K562 (cell line): ENCODE results near the gene IFT22. TPM values are rescaled to one million over a fixed set of nuclear protein-coding genes. Genes with fewer than 3 reads are reported as not detected.

Source experiments
- CBFA2T2 ChIP-seq: fragments of 450-650 bp; conservative IDR thresholded peaks from 2 replicates; pipeline ENCODE4 v1.6.1; 2017; ENCODE audit warnings: mild to moderate bottlenecking
- CBX1 ChIP-seq: sonication (generic); IDR thresholded peaks from 2 replicates; pipeline ENCODE4 v1.6.1; 2016; ENCODE audit warnings: antibody characterized with exemption, low read depth, mild to moderate bottlenecking
- CBX3 ChIP-seq, 2 experiments: IDR thresholded peaks; 1 replicate in 1 of 2; 2 replicates in 1 of 2; pipeline ENCODE4 v1.6.1; 2012; ENCODE audit warnings: inconsistent platforms in 2 of 2, low read length in 2 of 2, borderline replicate concordance in 1 of 2, control low read depth in 1 of 2
- CCNT2 ChIP-seq: IDR thresholded peaks from 2 replicates; pipeline ENCODE4 v1.6.1; 2011; ENCODE audit warnings: borderline replicate concordance, low read depth, mild to moderate bottlenecking, moderate library complexity, mixed read lengths, low read length; ENCODE audit not compliant: insufficient read length; ENCODE audit errors: extremely low read depth
- CLOCK ChIP-seq: fragments of 250-450 bp; sonication (Bioruptor Pico); IDR thresholded peaks from 2 replicates; pipeline ENCODE4 v1.4.0; 2020; ENCODE audit warnings: mild to moderate bottlenecking, moderate library complexity, borderline replicate concordance
- CREB1 ChIP-seq, 2 experiments: sonication (generic) in 1 of 2; formaldehyde crosslinking in 1 of 2; IDR thresholded peaks; 2 replicates each; pipeline versions ENCODE4 v1.6.1 to v1.8.0; 2012 to 2022; ENCODE audit warnings: inconsistent platforms in 1 of 2, mild to moderate bottlenecking in 1 of 2, missing genetic modification reagents in 1 of 2, moderate library complexity in 1 of 2
- CREM ChIP-seq: IDR thresholded peaks from 2 replicates; pipeline ENCODE4 v1.6.1; 2014; ENCODE audit warnings: antibody characterized with exemption, low read depth
- GABPB1 ChIP-seq: sonication (generic); formaldehyde crosslinking; IDR thresholded peaks from 2 replicates; pipeline ENCODE4 v1.8.0; 2022; ENCODE audit warnings: mild to moderate bottlenecking, missing genetic modification reagents
- HDAC1 ChIP-seq, 2 experiments: fragments of 450-650 bp; IDR thresholded peaks; 2 replicates each; pipeline ENCODE4 v1.6.1; 2016 to 2017; ENCODE audit warnings: inconsistent platforms in 1 of 2, mild to moderate bottlenecking in 1 of 2, moderate library complexity in 1 of 2
- HOMEZ ChIP-seq: fragments of 250-450 bp; sonication (Bioruptor Pico); IDR thresholded peaks from 2 replicates; pipeline ENCODE4 v1.4.0; 2020; ENCODE audit warnings: mild to moderate bottlenecking, moderate library complexity
- PHB ChIP-seq: fragments of 250-450 bp; sonication (Bioruptor Pico); IDR thresholded peaks from 2 replicates; pipeline ENCODE4 v1.5.0; 2021
- PREB ChIP-seq: sonication (generic); formaldehyde crosslinking; IDR thresholded peaks from 2 replicates; pipeline ENCODE4 v1.8.1; 2023; ENCODE audit warnings: mild to moderate bottlenecking, missing genetic modification reagents
- SAP30 ChIP-seq: fragments of 200-600 bp; sonication (generic); IDR thresholded peaks from 2 replicates; pipeline ENCODE4 v1.6.1; 2012; ENCODE audit warnings: borderline replicate concordance, low read depth, mild to moderate bottlenecking, moderate library complexity, low read length, control low read depth, inconsistent platforms; ENCODE audit not compliant: insufficient read depth, poor library complexity, severe bottlenecking
- TGIF2 ChIP-seq: sonication (generic); formaldehyde crosslinking; IDR thresholded peaks from 2 replicates; pipeline ENCODE4 v1.8.1; 2022; ENCODE audit warnings: mild to moderate bottlenecking, missing genetic modification reagents, moderate library complexity
- WHSC1 ChIP-seq: IDR thresholded peaks from one replicate; pipeline ENCODE4 v1.6.1; 2012; ENCODE audit warnings: low read length, control low read depth, inconsistent platforms
- ZBTB2 ChIP-seq: fragments of 450-650 bp; IDR thresholded peaks from 2 replicates; pipeline ENCODE4 v1.6.1; 2016; ENCODE audit warnings: antibody characterized with exemption
- ZNF282 ChIP-seq: sonication (generic); formaldehyde crosslinking; IDR thresholded peaks from 2 replicates; pipeline ENCODE4 v1.8.1; 2023; ENCODE audit warnings: missing genetic modification reagents
- ZNF511 ChIP-seq: sonication (generic); formaldehyde crosslinking; IDR thresholded peaks from 2 replicates; pipeline ENCODE4 v1.8.0; 2022; ENCODE audit warnings: mild to moderate bottlenecking, missing genetic modification reagents
- polyA plus RNA-seq, 8 experiments: library from polyadenylated mRNA; depleted of rRNA in 4 of 8; stranded (reverse) in 5 of 8; unstranded in 3 of 8; fragments of >200 nt; fragmentation: Nextera tagmentation in 2 of 8; fragmentation: Illumina TruSeq in 1 of 8; extraction: Ambion mirVana in 2 of 8; extraction: Trizol in 1 of 8; gene quantifications; 2 replicates each; pipeline versions ENCODE4 v1.2.1 to v1.2.3, GENCODE V29; 2011 to 2014; ENCODE audit warnings: inconsistent platforms in 1 of 8, missing spikeins in 1 of 8
- total RNA-seq, 7 experiments: library from RNA; depleted of rRNA in 6 of 7; stranded (reverse); fragments of >200 nt in 6 of 7; fragmentation: Illumina TruSeq in 2 of 7; extraction: Trizol in 2 of 7; gene quantifications; 2 replicates each; pipeline versions ENCODE4 v1.2.1 to v1.2.3, GENCODE V29; 2011 to 2021; ENCODE audit warnings: low replicate concordance in 1 of 7

IFT22 gene
- total and polyA plus RNA-seq, 9 of the 15 experiments (the other 6 are each of a cell fraction or from before 2014, with no cell fraction given): 6.3 to 18.2 (median 7.7) TPM

- TF ChIP-seq ZNF511 (CRISPR knock-in tag): 0 out of 2 replicates have a peak, but pooled peaks have one; percentile 32
- no peak for TF ChIP-seq WHSC1
- no peak; a peak in 1 of 3 replicates for TF ChIP-seq CBX3 (IDR thresholded peaks at IDR 0.05; ENCODE audit: borderline replicate concordance in 1 of 2, low read length in 2 of 2)
- TF ChIP-seq CREB1 (IDR thresholded peaks at IDR 0.05): no peak
- TF ChIP-seq CREB1 (CRISPR knock-in tag; IDR thresholded peaks at IDR 0.05): no peak
- TF ChIP-seq HOMEZ (CRISPR knock-in tag): no peak
- TF ChIP-seq PHB: no peak
- no peak for TF ChIP-seq CLOCK (CRISPR knock-in tag)
- no peak for TF ChIP-seq ZBTB2
- peak in 1 of 2 experiments; percentile 67; a peak in 1 of 4 replicates for TF ChIP-seq HDAC1 (IDR thresholded peaks at IDR 0.05)
- peak; percentile 77 for TF ChIP-seq CBX1
- peak; percentile 72 for TF ChIP-seq CREM
- TF ChIP-seq CCNT2: no peak
- TF ChIP-seq SAP30: peak; percentile 43
- no peak for TF ChIP-seq TGIF2 (CRISPR knock-in tag)
- TF ChIP-seq ZNF282: no peak
- 0 out of 2 replicates have a peak, but pooled peaks have one; percentile 33 for TF ChIP-seq PREB (CRISPR knock-in tag)
- TF ChIP-seq GABPB1 (CRISPR knock-in tag): peak; percentile 79
- no peak for TF ChIP-seq CBFA2T2
These were observed at the start of gene IFT22 (continued) for GRCh38 chr7:101321491-101322401.
